Activated CD8-positive, alpha-beta T cell treated with anti-CD3 and anti-CD28 coated beads, Interleukin-2, amount 10 ng/mL, durations not matched to agents 7 days and 5 days (primary cell): ENCODE data around the gene VTA1. TPM values are rescaled to one million over a fixed set of nuclear protein-coding genes. Genes with fewer than 3 reads are reported as not detected.

Experiments used
- ATAC-seq: fragments of 150-1000 bp; cut with Tn5 transposase; one replicate; pipeline ENCODE4 v1.10.0; 2021; ENCODE audit warnings: moderate library complexity
- CTCF ChIA-PET: fragments of 350-600 bp; sonication (Branson Sonifier 250); formaldehyde crosslinking; loops from one replicate; lab custom pipeline; 2021; ENCODE audit warnings: antibody characterized with exemption; lab: Charles Lee
- POLR2A ChIA-PET: fragments of 350-600 bp; sonication (Branson Sonifier 250); formaldehyde crosslinking; loops from one replicate; lab custom pipeline; 2021; ENCODE audit warnings: antibody characterized with exemption; lab: Charles Lee
- DNase-seq: peaks from one replicate; pipeline ENCODE4 v3.0.0-alpha.2; 2020
- H3K27ac Mint-ChIP-seq: one replicate; pipeline ENCODE4 v1.8.0; 2021; ENCODE audit warnings: mild to moderate bottlenecking, mixed read lengths
- H3K27me3 Mint-ChIP-seq: one replicate; pipeline ENCODE4 v1.8.0; 2021; ENCODE audit warnings: low read depth, mixed read lengths
- H3K36me3 Mint-ChIP-seq: one replicate; pipeline ENCODE4 v1.8.0; 2021; ENCODE audit warnings: low read depth, mixed read lengths
- H3K4me1 Mint-ChIP-seq: one replicate; pipeline ENCODE4 v1.8.0; 2021; ENCODE audit warnings: low read depth, mixed read lengths
- H3K4me3 Mint-ChIP-seq: one replicate; pipeline ENCODE4 v1.8.0; 2021; ENCODE audit warnings: mild to moderate bottlenecking, mixed read lengths
- H3K9me3 Mint-ChIP-seq: one replicate; pipeline ENCODE4 v1.8.0; 2022; ENCODE audit warnings: mixed read lengths; ENCODE audit not compliant: insufficient read depth
- total RNA-seq, 2 experiments: library from RNA; stranded (reverse); gene quantifications; one replicate each; pipeline ENCODE4 v1.2.3, GENCODE V29; 2021

The VTA1 gene
- total RNA-seq, 2 experiments from 2014 or later, result 47.2 to 51.2 TPM

GRCh38 chr6:142246960-142247359 is 99.9 kb downstream of the VTA1 start:
- CTCF ChIA-PET, result no interaction called here
- POLR2A ChIA-PET, result no interaction called here
- no peak overlapping the region for H3K27ac Mint-ChIP-seq
- H3K36me3 Mint-ChIP-seq, result no peaks in the 10 kb centered on the region
- peaks cover 2% of the 10 kb centered on the region for H3K27me3 Mint-ChIP-seq
- DNase-seq (no peak), ATAC-seq (no peak)
- no peaks in the 10 kb centered on the region for H3K4me1 Mint-ChIP-seq
- no peak overlapping the region for H3K4me3 Mint-ChIP-seq
- H3K9me3 Mint-ChIP-seq, result no peaks in the 10 kb centered on the region

GRCh38 chr6:142249266-142249665 is 102.2 kb downstream of the VTA1 start:
- H3K4me1 Mint-ChIP-seq, result no peaks in the 10 kb centered on the region
- no peak overlapping the region for H3K27ac Mint-ChIP-seq
- ChIA-PET CTCF (no interaction called here), POLR2A (no interaction called here)
- no peaks in the 10 kb centered on the region for H3K36me3 Mint-ChIP-seq
- no peaks in the 10 kb centered on the region for H3K9me3 Mint-ChIP-seq
- no peak overlapping the region for H3K4me3 Mint-ChIP-seq
- DNase-seq (no peak), ATAC-seq (no peak)
- peaks cover 2% of the 10 kb centered on the region for H3K27me3 Mint-ChIP-seq

- no peaks in the 10 kb centered on the region for H3K36me3 Mint-ChIP-seq
- ATAC-seq (no peak), DNase-seq (no peak)
- CTCF ChIA-PET, result no interaction called here
- no peak overlapping the region for H3K27ac Mint-ChIP-seq
- no peaks in the 10 kb centered on the region for H3K9me3 Mint-ChIP-seq
- peaks cover 2% of the 10 kb centered on the region for H3K27me3 Mint-ChIP-seq
- no peak overlapping the region for H3K4me3 Mint-ChIP-seq
- POLR2A ChIA-PET, result no interaction called here
- H3K4me1 Mint-ChIP-seq, result no peaks in the 10 kb centered on the region
Measured at GRCh38 chr6:142251930-142252445, 104.9 kb downstream of the VTA1 start.

- POLR2A ChIA-PET, result no interaction called here
- Mint-ChIP-seq H3K4me3 (no peak overlapping the region), H3K36me3 (no peaks in the 10 kb centered on the region), H3K27ac (no peak overlapping the region), H3K27me3 (no peaks in the 10 kb centered on the region), H3K4me1 (no peaks in the 10 kb centered on the region), H3K9me3 (no peaks in the 10 kb centered on the region)
- no peak for ATAC-seq
- DNase-seq, result no peak
- CTCF ChIA-PET, result no interaction called here
Measured at GRCh38 chr6:142254513-142254912, 107.5 kb downstream of the VTA1 start.

GRCh38 chr6:142255785-142256184 is 108.7 kb downstream of the VTA1 start:
- peaks cover 1% of the 10 kb centered on the region for H3K27me3 Mint-ChIP-seq
- H3K27ac Mint-ChIP-seq, result no peak overlapping the region
- ATAC-seq, result no peak
- CTCF ChIA-PET, result interaction anchor here (0.7 kb wide), 1 partner anchor 32 kb away, joined by 3 read pairs; no protein-coding TSS in a partner anchor
- no peaks in the 10 kb centered on the region for H3K9me3 Mint-ChIP-seq
- no peaks in the 10 kb centered on the region for H3K4me1 Mint-ChIP-seq
- DNase-seq, result no peak
- POLR2A ChIA-PET, result no interaction called here
- H3K36me3 Mint-ChIP-seq, result no peaks in the 10 kb centered on the region
- H3K4me3 Mint-ChIP-seq, result no peak overlapping the region

- Mint-ChIP-seq H3K36me3 (no peaks in the 10 kb centered on the region), H3K9me3 (no peaks in the 10 kb centered on the region), H3K27me3 (peaks cover 5% of the 10 kb centered on the region), H3K4me3 (no peak overlapping the region), H3K4me1 (no peaks in the 10 kb centered on the region), H3K27ac (no peak overlapping the region)
- ATAC-seq (no peak), DNase-seq (no peak)
- POLR2A ChIA-PET, result no interaction called here
- CTCF ChIA-PET, result no interaction called here
Measured at GRCh38 chr6:142258305-142258704, 111.2 kb downstream of the VTA1 start.

GRCh38 chr6:142258757-142259156 is 111.7 kb downstream of the VTA1 start:
- no peaks in the 10 kb centered on the region for H3K4me1 Mint-ChIP-seq
- CTCF ChIA-PET, result no interaction called here
- no peak for DNase-seq
- H3K27ac Mint-ChIP-seq, result no peak overlapping the region
- H3K4me3 Mint-ChIP-seq, result no peak overlapping the region
- H3K9me3 Mint-ChIP-seq, result no peaks in the 10 kb centered on the region
- no peak for ATAC-seq
- POLR2A ChIA-PET, result no interaction called here
- no peaks in the 10 kb centered on the region for H3K36me3 Mint-ChIP-seq
- H3K27me3 Mint-ChIP-seq, result peaks cover 5% of the 10 kb centered on the region

GRCh38 chr6:142260748-142261147 is 113.7 kb downstream of the VTA1 start:
- H3K36me3 Mint-ChIP-seq, result no peaks in the 10 kb centered on the region
- ChIA-PET POLR2A (no interaction called here), CTCF (no interaction called here)

GRCh38 chr6:142262231-142262630 is 115.2 kb downstream of the VTA1 start:
- Mint-ChIP-seq H3K27ac (no peak overlapping the region), H3K4me1 (no peaks in the 10 kb centered on the region), H3K4me3 (no peak overlapping the region), H3K27me3 (peaks cover 9% of the 10 kb centered on the region), H3K9me3 (no peaks in the 10 kb centered on the region), H3K36me3 (no peaks in the 10 kb centered on the region)
- CTCF ChIA-PET, result no interaction called here
- POLR2A ChIA-PET, result no interaction called here
- DNase-seq (no peak), ATAC-seq (no peak)

More at GRCh38 chr6:142260748-142261147, 113.7 kb downstream of the VTA1 start:
- H3K9me3 Mint-ChIP-seq, result no peaks in the 10 kb centered on the region
- DNase-seq (no peak), ATAC-seq (no peak)
- peaks cover 7% of the 10 kb centered on the region for H3K27me3 Mint-ChIP-seq
- no peaks in the 10 kb centered on the region for H3K4me1 Mint-ChIP-seq
- H3K27ac Mint-ChIP-seq, result no peak overlapping the region
- H3K4me3 Mint-ChIP-seq, result no peak overlapping the region

- no peak for DNase-seq
- Mint-ChIP-seq H3K9me3 (no peaks in the 10 kb centered on the region), H3K27ac (no peak overlapping the region), H3K36me3 (no peaks in the 10 kb centered on the region), H3K4me1 (no peaks in the 10 kb centered on the region), H3K4me3 (no peak overlapping the region), H3K27me3 (peaks cover 9% of the 10 kb centered on the region)
- CTCF ChIA-PET, result no interaction called here
- POLR2A ChIA-PET, result no interaction called here
- no peak for ATAC-seq
Measured at GRCh38 chr6:142265476-142265875, 118.4 kb downstream of the VTA1 start.

- ATAC-seq (no peak), DNase-seq (no peak)
- H3K36me3 Mint-ChIP-seq, result no peaks in the 10 kb centered on the region
- POLR2A ChIA-PET, result no interaction called here
- CTCF ChIA-PET, result no interaction called here
- no peak overlapping the region for H3K27ac Mint-ChIP-seq
- no peaks in the 10 kb centered on the region for H3K9me3 Mint-ChIP-seq
- peaks cover 7% of the 10 kb centered on the region for H3K27me3 Mint-ChIP-seq
- H3K4me3 Mint-ChIP-seq, result no peak overlapping the region
- H3K4me1 Mint-ChIP-seq, result no peaks in the 10 kb centered on the region
Measured at GRCh38 chr6:142266060-142266459, 119.0 kb downstream of the VTA1 start.

GRCh38 chr6:142271476-142271875 is 124.4 kb downstream of the VTA1 start:
- Mint-ChIP-seq H3K36me3 (no peaks in the 10 kb centered on the region), H3K27me3 (no peaks in the 10 kb centered on the region), H3K27ac (no peak overlapping the region), H3K4me3 (no peak overlapping the region), H3K9me3 (no peaks in the 10 kb centered on the region), H3K4me1 (no peaks in the 10 kb centered on the region)
- ATAC-seq (no peak), DNase-seq (no peak)
- CTCF ChIA-PET, result no interaction called here
- POLR2A ChIA-PET, result no interaction called here
